Dedifferentiated amniotic fluid mesenchymal stem cell (primary cell): ENCODE results near the gene OR4F6.
"Not testable (repeated sequence)": the region's sequence is repeated elsewhere in the genome, so short reads cannot be mapped to it uniquely, and the experiment has no call there.

ENCODE experiments used
- DNase-seq: peaks from one replicate; pipeline ENCODE4 v3.0.0-alpha.2; 2016; ENCODE audit errors: extremely low spot score

Gene OR4F6, protein sequence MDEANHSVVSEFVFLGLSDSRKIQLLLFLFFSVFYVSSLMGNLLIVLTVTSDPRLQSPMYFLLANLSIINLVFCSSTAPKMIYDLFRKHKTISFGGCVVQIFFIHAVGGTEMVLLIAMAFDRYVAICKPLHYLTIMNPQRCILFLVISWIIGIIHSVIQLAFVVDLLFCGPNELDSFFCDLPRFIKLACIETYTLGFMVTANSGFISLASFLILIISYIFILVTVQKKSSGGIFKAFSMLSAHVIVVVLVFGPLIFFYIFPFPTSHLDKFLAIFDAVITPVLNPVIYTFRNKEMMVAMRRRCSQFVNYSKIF

DNA sequence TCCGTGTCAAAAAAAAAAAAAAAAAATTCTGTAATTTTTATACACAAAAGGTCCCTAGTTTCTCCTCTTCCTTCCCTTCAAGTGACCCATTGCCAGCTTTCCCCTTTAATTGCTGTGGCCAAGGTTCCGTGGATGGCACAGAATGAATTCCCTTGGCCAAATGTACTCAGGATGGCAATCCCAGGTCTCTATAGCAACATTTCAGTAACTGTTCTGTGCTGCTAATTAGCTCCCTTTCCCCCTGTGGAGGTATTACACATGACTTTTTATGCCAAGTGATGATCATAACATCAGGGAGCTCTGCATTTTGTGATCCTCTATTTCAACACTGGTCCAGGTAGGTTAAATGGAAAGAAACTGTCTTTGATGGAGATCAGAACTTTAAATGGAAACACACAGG, at the start of gene OR4F6:
OR4F6 (plus strand) TSS at position 301 of the 400 bp plus-strand sequence. CDS start 2,211 bp downstream, outside the sequence.
- DNase-seq, result no peak

DNA sequence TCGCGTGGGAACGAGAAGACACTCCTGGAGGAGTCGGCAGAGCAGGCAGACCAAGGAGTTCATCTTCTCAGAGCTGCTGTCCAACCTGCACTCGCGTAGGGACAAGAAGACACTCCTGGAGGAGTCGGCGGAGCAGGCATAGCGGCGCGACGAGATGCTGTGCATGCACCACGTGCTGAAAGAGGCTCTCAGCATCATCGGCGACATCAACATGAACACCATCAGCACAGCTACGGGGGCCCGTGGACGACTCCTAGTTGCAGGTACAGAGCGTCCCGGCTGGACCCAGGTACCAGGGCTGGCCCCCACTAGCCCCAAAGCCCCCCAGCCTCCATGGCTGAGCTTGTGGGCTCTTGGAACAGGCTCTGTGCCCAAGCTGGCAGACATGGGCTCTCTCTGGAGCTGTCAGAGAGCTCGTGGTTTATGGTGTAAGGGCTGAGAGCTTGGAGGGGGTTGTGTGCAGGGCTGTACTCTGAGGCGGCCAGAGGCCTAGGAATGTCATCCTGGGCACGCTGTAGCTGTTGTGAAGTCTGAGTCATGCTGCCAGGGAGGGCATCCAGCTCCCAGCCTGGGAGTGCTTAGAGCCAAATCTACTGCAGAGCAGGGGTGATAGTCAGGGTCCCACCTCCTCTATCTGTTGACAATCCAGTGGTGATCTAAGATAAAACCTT, 38.5 kb upstream of the OR4F6 start:
- not testable (repeated sequence) for DNase-seq

DNA sequence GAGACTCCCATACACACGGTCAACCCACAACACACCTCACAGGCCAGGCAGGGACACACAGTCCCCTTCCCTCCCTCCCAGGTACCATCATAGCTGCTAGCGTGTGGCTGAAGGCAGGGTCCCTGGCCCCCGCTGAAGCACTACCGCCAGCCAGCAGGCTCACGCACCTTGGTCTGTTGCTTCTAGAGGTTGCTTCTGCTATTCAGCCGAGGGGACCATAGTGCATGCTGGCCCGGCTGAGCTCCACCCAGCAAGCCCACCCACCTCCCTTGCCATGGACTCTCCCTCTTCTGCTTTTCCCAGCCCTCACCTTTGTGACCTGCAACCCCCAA, 38.0 kb upstream of the OR4F6 start:
- DNase-seq, result not testable (repeated sequence)

DNA sequence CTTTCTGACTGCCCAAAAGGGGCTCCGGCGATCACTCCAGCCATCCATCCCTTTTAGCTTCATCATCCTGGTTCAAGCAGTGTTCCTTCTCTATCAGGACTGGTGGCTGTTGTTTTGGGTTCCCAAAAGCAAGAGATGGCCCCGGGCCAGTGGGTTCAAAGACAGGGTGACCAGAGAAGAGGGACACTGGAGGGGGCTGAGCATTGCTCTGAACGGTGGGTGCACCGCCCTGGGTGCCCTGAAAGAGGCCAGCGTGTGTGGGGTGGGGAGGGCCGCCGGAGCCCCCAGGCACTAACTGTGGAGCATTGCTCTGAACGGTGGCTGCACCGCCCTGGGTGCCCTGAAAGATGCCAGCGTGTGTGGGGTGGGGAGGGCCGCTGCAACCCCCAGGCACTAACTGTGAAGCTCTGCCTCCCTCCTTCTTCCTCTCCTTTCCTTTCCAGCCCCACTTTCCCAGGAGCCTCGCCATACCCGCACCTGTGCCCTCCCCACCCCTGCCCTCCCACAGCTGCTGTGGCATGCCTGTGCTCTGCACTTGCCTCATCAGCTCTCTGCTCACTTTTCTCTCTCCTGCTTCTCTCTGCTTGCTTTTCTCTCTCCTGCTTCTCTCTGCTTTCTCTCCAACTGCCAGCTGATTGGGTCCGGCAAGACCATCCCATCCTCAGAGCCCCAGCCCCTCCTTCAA, 37.4 kb upstream of the OR4F6 start:
- DNase-seq, result no peak

DNA sequence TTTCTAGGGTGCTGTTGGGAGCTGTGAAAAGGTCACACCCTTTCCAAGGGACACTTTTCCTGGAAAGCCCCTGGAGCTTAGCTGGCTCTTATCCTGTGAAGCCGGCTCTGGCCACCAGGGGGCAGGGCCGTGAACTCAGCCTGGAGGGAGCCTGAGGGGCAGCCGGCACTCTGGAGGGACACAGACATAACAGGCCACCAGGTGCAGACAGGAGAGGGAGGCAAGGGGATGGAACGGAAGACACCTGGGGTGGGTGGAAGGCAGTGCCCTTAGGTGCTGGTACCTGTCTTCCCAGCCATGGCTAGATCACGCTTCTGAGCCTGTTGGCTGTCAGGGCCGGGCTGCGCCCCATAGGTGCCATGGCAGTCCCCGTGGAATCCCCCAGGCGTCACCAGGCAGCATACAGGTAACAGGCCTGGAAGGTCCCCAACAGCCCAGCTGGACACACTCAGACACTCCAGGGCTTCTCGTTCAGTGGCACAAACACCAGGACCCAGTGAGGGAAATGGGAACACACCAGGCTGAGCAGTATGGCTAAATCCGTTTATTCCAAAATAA, 36.1 kb upstream of the OR4F6 start:
- not testable (repeated sequence) for DNase-seq

DNA sequence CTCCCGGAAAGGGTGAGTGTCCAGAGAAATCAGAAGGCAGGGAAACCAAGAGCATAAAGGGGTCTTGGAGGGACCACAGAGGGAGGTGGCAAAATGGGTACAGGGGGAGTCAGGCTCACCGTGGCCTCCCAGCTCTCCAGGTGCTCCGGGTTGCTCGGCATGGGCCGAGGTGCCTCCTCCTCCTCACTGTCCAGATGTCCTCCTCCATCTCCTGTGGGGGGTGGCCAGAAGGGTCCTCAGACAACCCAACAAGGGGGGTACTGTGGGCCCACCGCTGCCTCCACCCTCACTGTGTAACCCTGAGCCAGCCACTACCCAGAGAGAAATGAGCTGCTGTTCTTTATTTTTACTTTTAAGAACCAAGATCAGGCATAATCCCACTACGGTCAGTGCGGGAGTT, 30.4 kb upstream of the OR4F6 start:
- no peak for DNase-seq

DNA sequence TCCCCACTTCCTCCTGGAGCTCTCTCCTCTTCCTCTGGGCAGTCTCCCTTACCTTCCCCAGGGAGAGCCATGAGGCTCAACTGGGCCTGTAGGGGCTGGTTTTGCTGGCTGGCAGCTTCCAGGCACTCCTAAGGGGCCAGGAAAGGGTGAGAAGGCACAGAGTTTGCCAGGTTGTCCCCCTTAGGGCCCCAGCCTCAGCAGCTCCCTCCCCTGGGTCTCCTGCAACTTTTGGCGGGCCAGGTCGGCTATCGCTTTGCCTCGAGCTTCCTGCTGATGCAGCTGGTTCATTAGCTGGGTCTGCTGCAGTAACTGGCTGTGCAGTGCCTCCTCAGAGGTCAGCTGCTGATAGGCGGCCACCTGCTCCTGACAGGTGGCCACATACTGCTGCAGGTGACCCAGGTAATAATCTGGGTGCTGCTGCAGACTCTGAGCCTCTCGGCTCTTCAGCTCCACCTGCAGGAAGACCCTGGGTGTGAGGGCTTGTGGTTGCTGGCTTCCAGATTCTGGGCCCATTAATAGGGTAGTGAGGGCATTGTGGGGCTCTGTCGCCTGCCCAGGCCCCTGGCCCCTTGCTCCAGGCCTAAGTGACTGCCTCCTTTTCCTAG, 29.7 kb upstream of the OR4F6 start:
- no peak for DNase-seq

DNA sequence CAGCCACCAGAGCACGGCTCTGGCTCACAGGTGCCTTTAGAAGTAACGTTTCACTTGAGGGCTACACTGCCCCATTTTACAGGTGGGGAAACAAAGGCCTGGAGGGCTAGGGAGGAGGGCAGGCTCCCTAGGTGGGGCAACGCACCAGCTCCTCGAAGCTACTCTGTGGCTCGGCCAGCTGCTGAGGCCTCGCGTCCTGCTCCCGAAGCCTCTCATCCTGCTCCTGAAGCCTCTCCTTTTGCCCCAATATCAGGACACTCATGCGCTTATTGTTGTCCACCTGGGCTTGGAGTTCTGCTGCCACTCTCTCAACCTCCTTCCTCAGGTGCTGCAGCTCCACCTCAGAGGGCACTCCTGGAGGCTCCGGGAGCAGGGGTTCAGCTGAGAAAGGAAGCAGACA, 28.2 kb upstream of the OR4F6 start:
- DNase-seq, result no peak

DNA sequence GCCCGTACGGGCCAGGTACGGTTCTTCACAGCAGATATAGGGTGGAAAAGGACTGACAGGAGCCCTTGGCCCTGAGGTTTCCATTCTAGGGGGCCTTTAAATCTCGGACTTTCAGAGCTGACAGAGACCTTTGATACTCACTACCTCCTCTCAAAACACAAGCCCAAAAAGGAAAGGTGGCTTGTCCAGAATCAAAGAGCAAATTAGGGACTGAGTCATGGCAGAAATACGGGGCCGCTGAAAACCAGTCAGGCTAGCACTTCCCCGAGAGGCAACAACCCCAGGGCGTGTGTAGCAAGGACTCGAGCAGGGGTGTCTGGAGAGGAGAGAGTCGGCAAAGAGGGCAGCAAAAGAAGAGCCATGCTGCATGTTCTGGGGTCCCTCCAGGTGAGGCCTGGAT, 24.7 kb upstream of the OR4F6 start:
- not testable (repeated sequence) for DNase-seq

DNA sequence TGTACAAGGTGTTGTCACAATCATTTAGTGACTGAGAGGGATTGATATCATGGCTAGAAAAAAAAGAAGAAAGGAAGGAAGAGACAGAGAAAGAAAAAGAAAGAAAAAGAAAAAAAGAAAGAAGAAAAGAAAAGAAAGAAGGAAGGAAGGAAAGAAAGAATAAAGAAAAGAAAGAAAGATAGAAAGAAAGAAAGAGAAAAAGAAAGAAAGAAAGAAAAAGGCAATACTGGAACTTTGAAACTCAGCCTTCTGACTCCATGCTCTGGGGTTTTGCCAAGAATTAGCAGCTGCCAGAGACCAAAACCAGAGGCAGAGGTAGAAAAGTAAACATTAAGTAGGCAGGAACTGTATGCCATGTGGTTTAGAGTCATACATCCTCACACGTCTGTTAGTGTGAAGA, 23.1 kb upstream of the OR4F6 start:
- DNase-seq, result peak; percentile 43

DNA sequence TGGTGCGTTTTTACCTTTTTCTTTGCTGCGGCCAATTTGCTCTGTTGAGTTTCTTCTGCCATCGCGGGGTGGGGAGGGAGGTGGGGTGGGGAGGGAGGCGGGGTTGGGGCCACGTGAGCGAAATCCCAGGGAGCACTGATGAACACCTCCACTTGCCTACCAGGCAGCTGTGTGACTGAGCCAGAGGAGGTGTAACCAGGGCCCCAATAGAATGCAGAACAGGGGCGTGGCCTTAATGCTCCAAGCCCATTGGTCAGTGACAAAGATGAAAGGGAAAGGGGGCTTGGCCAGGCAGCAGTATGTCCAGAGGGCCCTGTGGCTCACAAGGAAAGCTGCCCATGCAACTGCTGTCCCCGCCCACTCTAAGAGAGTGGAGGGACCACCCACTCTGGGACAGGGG, 21.4 kb upstream of the OR4F6 start:
- no peak for DNase-seq

DNA sequence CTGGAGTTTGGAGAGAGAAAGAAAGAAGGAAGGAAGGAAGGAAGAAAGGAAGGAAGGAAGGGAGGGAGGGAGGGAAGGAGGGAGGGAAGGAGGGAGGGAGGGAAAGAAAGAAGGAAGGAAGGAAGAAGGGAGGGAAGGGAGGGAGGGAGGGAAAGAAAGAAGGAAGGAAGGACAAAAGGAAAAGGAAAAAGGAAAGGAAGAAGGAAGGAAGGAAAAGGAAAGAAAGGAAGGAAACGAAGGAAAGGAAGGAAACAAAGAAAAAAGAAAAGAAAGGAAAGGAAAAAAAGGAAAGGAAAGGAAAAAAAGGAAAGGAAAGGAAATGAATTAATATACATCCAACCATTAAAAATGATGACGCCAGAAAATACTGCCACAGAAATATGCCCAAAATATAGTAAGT, 18.7 kb upstream of the OR4F6 start:
- no peak for DNase-seq

DNA sequence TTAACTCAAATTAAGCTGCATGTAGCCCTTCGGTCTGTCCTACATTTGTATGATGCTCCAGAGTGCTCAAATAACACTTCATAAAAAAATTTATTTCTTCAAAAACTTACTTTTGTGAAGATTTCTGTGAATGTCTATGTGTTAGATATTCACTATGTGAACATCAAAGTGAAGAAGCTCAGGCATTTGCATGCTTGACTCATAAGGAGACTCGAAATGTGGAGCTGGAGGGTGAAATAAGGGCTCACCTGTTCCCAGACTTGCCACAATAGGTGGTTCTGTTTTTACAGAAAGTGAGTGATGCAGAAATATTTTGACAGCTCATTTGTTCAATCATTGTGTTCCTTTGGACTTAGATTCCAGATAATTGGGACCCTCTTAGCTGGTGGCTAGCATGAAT, 16.9 kb upstream of the OR4F6 start:
- not testable (repeated sequence) for DNase-seq

DNA sequence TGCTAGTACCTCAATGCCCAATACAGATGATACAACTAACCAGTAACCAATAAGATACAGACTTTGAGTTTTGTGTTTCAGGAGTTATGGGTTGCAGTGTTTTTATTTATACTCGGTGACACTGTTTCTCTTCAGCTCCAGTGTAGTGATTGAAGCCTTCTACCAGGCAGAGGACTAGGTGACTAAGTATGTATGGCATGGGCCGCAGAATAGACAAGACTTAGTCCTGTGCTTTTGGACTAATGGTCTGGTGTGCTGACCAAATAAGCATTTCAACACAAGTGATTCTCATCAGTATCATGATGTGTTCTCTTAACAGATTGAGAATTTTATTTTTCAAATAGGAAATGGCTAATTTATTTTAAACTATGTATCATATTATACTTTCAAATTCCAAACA, 15.3 kb upstream of the OR4F6 start:
- not testable (repeated sequence) for DNase-seq

DNA sequence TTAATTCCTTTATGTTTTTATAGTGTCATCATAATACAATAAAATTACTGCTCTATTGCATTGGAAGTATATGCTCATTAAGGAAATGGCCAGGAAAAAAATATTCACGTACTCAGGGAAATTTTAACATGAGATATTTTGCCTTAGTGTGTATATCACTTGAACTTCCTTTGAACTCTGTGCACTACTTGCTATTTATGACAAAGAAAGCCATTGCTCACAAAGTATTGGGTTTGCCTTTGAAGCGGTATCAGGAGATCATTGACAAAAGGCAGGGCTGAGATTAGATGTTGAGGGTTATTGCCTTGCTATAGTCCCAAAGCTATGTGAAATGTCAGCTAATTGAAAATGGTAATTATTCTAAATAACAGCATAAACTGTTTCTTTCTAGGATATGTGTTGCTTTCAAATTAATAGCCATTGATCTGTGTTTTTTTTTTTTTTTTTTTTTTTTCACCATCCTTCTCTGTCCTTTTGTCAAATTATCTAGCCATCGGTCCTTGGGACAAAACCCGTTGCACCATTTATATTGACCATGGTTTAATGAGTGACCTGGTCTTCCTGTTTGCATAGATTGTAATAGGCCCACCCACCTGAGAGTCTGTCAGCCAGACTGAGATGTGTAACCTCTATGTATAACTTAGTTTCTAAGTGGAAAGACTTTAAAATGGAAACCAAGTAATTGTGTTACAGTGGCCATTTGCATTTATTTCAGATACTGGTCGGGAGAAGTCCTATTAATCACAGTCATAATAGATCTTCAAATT, 14.6 kb upstream of the OR4F6 start:
- DNase-seq, result not testable (repeated sequence)

DNA sequence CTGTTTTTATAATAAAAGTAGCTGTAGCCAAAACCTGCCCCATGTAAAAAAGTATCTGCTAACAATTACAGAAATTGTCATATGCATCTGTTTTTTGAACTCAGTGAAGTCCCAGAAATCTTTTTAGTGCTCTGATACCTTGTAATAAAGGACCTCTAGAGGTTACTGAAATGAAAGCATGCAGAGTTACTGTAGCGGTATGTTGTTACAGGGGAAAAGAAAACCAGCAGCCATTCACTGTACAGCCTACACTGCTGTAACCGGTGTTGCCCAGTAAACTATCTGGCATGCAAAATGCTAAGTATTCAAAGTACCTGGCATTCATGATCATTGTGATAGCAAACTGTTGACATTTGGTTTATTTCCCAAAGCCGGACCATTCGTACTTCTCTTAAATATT, 12.6 kb upstream of the OR4F6 start:
- not testable (repeated sequence) for DNase-seq

DNA sequence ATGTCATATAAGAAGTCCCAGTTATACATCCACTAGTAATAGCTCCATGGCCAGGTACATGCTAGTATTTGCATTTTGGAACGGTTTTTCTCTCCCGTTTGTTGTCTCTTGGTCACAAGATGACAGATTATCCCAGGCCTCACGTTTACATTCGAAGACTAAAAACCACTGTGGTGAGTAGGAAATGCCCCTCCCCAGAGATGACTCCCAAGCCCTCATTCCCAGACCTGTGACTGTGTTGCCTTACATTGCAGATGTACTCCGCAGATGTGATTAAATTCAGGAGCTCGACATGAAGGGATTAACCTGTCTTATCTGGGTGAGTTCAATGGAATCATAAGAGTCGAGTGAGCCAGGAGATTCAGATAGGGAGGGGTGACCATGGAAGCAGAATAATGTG, 9.3 kb upstream of the OR4F6 start:
- DNase-seq, result not testable (repeated sequence)

DNA sequence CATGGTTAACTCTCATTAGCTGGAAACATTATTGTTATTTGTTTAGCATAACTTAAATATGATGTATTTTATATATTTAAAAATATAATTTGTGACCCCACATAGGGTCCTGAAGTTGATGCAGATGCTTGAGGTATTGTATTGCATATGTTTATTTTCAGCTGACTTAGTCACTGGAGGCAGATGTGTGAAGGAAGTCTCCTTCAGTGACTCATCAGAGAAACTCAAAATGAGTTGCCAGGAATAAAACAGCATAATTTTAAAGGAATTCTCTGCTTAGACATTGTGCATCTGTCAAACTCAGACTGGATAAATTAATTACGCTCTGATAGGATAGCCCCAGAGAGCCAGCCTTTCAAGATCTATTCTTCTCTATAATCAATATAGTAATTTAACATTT, 7.9 kb upstream of the OR4F6 start:
- DNase-seq, result peak; percentile 78

DNA sequence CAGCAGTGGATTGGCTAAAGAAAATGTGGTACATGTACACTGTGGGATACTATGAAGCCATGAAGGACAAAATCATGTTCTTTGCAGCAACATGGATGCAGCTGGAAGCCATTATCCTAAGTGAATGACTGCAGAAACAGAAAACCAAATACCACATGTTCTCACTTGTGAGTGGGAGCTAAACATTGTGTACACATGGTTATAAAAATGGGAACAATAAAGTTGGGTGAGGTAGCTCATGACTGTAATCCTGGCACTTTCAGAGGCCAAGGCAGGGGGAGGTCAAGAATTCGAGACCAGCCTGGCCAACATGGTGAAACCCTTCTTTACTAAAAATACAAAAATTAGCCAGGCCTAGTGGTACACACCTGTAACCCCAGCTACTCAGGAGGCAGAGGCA, 3.6 kb upstream of the OR4F6 start:
- no peak for DNase-seq

DNA sequence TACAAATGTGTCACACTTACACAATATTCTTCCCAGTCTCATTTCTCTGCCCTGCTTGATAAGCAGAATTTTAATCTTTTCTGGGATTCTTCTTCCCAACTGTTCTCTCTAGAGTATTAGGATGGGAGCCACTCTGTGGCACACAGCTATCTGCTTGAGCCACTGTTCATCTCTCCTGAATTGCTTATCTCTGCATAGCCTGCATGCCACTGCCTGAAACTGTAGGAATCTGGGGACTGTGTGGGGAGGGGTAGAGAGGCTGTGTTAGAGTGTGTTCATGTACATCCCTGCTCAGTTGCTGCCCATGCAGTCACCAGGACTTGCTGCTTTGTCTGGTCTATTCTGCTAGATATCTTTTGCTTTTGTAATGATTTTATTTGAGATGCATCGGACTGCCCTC, 2.3 kb upstream of the OR4F6 start:
- no peak for DNase-seq

DNA sequence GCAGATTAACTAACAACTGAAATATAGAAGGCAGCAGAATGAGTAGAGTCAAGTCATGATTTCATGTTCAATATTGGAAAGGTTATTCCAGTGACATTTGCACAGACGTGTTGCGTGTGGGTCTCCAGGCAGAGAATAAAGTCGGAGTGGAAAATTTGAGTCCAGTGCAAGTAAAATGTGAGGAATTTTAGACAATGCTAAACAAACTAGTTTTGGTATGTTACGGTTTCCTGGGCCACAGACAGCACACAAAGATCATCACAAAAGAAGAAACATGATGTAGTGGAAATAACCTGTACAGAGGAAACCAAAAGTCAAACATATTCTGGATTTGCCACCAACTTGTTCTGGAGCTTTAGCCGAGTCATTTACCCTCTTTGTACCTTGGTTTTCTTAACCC, 367 bp downstream of the OR4F6 start:
- peak; percentile 82 for DNase-seq

DNA sequence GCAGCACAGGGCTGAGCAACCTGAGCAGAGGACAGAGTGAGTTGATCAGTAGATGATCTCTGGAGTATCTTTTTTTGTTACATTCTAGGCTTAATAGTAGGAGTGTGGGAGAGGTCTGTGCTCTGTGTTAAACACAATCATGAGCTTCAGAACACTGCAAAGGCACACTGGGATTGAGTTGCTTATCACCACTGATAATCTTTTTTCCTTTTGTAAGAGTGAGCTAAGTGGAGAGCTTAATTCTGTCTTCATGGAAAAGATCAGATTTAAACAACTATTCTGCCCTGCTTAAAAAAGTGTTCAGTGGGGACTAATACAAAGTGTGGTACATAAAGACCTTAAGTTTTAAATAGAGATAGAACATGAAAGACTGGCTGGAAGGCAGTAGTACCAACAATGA, 1.1 kb downstream of the OR4F6 start:
- no peak for DNase-seq
